T-helper 2 cell (primary cell): ENCODE data around the gene MRFAP1L1.
"Not testable (repeated sequence)": the region's sequence is repeated elsewhere in the genome, so short reads cannot be mapped to it uniquely, and the experiment has no call there.

ENCODE experiments used
- DNase-seq, 5 experiments: peaks; one replicate each; pipeline versions ENCODE4 v3.0.0 to v3.0.0-alpha.2; 2012 to 2022

Gene MRFAP1L1

DNA sequence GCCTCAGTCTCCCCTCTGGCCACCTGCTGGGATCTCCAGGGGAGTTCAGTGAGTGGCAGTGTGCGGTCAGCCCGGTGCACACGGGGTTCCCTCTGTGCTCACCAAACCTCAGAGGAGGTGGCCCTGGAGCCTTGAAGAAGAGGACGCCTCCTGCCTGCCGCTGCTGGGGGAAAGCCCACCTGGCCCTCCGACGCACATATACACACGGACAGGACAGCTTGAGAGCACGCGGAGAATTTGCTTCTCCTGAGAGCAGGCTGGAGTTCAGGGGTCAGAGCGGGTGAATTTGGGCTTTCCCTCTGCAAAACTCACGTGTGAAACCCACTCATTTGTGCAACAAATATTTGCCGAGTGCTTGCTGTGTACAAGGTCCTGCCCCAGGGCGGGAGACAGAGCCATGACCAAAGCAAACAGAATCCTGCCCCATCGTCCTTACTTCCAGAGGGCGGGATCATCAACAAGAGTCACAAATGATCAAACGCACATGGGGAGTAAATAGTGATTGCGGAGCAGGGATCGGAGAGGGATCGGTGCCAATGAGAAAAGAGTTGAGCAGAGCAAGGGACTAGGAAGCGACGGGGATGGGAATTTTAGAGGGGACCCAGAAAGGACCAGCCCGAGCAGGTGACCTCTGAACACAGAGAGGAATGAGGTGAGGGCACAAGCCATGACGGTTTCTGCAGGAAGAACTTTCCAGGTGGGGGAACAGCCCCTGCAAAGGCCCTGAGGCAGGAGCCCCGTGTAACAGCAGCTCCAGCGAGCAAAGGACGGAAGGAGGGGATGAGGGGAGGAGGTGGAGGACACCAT lies 23.9 kb upstream of the MRFAP1L1 start:
- DNase-seq = no peak

DNA sequence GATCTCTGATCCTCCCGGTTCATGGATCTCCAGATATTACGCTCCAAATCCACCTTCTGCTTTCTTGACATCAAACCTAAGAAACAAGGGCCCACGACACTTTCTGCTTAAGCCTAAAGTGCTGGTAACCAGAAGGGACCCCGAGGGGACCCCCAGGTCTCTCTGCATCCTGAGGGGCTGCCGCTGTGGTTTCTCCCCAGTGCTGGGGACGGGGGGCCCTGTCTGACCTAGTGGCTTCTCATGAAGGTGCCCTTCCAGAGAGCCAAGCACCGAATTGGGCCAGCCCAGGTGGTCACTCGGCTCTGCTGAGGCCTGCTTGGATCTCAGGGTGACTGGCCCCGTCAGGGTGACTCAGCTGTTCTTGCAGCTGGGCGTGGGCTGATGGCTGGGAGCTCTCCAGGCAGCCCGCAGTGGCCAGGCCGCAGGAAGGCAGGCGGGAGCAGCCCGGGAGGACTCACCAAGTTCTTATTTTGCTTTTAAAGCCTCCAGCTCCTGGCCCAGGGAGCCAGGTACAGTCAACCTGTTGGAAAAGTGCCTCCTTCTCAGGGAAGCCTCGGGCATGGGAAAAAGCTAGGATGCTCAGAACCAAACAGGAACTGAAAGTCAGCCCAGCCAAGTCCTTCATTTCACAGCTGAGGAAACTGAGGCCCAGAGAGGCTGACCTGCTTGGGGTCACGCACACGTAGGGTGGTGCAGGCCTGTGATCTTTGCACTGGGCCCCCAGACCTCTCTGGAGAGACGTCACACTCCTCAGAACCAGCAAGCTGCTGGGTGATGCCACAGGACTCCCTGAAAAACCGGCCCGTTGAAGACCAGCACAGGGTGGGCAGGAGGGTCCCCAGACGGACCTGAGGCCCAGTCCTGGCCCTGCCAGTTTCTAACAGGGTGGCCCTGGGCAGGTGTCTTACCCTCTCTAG lies 23.0 kb upstream of the MRFAP1L1 start:
- DNase-seq = no peak

DNA sequence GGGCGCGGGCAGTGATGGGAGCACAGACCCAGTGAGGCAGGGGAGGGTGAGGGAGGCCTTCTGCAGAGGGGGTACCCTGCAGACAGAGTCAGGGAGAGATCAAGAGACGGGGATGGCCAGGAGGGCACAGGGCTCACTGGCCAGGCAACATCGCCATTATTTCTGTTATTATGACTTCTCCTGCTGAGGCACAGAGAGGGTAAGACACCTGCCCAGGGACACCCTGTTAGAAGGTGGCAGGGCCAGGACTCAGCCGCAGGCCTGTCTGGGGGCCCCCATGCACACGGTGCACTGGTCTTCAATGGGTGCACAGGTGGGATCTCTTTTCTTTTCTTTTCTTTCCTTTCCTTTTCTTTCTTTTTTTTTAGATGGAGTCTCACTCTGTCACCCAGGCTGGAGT lies 22.1 kb upstream of the MRFAP1L1 start:
- no peak for DNase-seq

DNA sequence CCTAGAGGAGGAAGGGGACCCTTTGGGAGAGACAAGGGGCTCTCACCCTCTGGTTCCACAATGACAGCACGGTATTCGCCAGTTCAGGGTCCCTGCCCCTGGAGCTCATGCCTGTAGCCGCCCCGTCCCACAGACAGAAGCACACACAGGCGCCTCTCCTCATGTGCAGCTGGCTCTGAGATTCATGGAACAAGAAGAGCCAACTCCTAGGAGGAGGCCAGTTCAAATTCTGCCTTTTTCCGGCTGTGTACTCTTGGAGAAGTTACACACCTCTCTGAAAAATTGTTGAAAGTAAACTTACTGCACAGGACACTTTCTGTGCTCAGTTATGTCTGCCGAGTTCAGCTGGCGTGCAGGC lies 21.6 kb upstream of the MRFAP1L1 start:
- no peak for DNase-seq

DNA sequence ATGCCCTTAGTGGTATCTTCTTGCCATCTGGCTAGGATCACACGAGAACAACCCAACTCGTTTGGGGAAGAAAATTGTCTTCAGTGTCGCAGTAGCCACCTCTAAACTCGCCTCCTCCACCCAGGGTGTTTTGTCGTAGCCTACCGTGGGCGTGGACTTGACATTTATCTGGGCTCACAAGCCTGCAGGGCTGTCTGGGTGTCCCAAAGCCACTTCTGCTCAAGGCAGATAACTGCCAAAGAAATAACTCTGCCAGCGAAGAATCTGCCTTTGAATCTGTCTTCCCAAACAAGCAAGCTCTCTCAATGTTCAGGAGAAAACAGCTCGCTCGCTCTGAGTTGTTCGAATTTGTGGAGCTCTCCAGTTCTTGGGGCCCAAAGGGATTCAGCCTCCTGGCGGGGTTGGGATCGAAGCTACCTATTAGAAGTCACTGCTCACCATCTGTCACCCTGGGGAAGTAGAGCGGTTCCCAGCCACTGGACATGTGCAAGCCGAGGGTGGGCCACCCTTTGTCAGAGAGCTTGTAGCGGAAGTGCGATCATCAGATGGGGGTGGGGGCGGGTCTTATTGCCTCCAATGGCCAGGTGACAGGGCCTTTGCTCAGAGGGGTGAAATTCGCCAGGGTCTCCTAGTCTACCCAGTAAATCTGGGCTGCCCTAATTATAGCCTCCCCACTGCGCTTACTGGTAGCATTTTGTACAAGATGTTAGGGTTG lies 21.1 kb upstream of the MRFAP1L1 start:
- DNase-seq = no peak

DNA sequence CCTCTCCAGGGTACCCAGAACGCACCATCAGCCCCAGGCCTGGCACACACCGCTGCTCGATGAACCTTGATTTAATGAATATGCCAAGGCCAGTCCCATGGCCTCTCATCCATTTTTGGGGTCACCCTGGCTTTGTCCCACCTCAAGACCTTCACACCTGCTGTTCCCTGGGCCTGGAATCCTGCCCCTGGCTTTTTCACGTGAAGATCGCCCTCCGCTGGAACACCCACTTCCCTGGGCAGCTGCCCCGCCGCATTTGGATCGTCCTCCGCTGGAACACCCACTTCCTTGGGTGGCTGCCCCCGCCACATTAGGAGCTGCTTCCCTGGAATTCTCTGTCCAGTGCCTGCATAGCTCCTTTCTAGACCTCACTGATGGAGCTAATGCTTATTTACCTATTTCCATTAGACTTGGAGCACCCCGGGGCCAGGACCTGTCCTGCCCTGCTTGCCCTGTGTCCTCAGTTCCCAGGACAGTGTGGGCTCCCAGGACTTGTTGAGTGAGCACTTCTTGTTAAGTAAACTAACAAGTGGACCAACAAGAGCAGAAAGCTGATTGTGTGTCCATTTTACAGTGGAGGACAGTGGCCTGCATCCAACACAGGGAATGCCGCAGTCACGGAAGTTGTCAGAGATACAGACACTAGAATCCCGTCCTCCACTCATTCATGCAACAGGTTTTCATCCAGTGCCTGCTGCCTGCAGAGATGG lies 18.8 kb upstream of the MRFAP1L1 start:
- DNase-seq = no peak

DNA sequence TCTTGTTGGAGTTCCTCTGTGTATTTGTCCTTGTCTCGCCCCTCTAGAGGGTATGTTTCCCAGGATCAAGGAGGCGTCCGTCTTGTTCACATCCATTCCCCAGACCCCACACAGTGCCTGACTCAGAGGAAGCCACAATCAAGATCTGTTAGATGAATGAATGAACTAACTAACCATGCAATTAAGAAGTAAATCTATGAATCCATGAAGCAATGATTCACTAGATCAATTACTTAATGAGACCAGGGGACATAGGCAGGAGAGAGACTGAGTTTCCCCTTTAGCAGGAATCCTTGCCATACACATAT lies 18.2 kb upstream of the MRFAP1L1 start:
- DNase-seq = no peak

DNA sequence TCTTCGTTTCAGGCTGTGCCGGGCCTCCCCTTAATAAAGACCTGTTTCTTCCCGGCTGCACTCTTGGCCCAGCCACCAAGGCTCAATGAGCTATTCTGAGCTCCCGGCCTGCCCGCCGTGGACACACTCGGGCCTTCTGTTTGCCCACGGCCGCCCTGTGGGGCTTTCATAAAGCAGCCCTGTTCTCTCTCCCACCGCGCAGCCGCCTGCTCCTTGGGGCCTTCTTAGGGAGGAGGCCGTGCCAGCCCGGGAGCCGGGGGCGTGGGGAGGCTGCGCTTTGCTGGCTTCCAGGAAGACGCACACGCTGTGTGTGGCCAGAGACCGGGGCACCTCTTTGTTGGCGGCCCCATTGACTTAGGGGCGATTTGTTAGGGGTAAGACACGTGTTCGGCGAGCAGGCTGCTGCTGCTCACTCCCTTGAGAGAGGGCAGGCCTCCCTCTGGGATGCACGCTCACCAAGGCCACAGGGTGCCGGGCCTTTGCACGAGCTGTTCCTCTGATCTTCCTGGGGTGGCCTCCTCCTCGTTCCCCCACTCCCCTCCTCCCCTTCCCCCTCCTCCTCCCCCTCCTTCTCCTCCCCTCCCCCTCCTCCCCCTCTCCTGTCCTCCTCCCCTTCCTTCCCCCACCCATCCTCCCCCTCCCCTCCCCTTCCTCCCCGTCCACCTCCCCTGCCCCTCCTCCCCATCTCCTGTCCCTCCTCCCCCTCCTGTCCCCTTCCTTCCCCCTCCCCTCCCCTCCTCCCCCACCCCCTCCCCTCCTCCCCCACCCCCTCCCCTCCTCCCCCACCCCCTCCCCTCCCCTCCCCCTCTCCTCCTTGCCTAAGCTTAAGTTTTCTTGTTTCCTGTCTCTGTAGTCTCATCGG lies 17.6 kb upstream of the MRFAP1L1 start:
- DNase-seq = no peak

DNA sequence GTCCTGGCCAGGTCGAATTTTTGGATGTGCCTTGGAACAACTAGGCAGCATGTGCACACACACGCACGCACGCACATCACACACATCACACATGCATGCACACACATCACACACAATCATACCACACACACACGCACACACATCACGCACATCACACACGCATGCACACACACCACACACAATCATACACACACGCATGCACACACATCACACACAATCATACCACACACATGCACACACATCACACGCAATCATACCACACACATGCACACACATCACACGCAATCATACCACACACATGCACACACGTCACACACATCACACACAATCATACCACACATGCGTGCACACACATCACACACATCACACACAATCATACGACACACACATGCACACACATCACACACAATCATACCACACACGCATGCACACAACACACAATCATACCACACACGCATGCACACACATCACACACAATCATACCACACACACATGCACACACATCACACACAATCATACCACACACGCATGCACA lies 15.8 kb upstream of the MRFAP1L1 start:
- not testable (repeated sequence) for DNase-seq

DNA sequence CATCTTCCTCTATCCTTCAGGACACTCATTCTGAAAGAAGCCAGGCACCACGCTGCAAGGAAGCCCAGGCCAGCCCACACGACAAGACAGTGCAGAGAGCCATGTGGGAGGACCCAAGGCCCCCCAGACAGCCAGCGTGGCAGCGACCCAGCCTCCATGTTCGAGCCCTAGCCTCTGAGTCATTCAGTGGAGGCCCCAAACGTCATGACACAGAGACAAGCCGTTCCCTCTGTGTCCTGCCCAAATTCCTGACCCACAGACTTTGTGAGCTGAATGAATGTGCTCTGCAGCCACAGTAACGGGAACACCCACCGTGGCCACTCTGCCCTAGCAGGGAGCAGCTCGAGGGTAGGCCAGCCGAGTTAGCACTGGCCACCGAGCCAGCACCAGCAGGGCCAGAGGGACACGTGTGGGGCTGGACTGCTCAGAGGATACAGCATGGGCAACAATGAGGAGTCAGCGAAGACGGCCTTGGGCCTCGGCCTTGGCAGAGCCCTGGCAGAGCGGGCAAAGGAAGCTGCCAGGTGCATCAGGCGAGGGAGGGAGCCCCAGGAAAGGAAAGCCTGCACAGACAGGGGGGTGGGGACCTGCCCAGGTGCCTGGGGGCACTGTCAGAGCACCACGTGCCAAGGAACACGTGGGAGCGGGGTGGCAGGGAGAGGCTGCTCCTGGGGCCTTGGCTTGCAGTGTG lies 14.9 kb upstream of the MRFAP1L1 start:
- no peak for DNase-seq

DNA sequence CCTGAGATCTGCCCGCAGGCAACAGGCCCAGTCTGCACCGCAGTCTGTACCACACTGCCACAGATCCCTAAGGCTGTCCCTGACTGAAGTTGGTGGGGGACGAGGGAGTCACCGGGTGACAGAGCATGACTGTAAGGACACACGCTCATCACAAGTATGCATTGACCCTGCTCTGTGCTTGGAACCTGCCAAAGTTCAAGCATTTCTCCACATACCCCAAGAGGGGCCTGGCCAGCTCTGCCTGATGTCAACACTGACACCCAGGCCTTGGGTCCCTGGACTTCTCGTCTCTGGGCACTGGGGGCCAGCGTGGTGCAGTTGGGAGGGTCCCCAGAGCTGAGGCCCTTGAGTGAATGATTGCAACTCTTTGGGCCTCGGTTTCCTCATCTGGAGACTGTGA lies 14.2 kb upstream of the MRFAP1L1 start:
- DNase-seq = no peak

DNA sequence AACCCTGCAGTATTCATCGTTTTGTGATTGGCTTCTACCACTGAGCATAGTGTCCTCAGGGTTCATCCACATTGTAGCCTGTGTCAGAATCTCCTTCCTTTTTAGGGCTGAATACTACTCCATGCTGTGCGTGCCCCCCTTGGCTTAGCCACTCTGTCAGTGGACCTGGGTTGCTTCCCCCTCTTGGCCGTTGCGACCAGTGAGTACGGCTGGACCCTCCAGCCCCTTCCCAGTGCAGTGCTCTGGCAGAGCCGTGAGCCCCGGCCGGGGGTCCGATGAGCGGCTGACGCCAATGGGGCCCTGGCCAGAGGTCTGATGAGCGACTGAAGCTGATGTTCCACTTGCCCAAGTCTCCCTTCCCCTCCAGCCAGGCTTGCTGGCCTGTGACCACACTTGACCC lies 13.2 kb upstream of the MRFAP1L1 start:
- no peak for DNase-seq

DNA sequence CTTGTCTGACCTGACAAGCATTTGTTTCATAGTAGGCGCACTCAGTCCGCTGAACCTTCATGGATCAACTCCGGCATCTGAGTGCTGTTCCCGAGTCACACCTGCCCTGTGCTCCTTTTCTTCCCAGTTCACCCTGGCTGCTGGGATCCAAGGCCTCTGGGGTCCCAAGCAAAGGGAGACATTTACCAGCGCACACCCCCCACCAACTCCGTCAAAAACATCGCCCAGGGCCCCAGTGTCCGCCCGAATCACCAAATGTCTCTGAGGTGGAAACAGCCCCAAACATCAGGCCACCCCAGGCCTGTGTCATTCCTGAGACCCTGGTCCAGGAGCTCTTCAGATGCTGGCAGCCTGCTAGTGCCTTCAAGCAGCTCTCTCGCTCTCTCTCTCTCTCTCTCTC lies 11.5 kb upstream of the MRFAP1L1 start:
- DNase-seq = no peak

DNA sequence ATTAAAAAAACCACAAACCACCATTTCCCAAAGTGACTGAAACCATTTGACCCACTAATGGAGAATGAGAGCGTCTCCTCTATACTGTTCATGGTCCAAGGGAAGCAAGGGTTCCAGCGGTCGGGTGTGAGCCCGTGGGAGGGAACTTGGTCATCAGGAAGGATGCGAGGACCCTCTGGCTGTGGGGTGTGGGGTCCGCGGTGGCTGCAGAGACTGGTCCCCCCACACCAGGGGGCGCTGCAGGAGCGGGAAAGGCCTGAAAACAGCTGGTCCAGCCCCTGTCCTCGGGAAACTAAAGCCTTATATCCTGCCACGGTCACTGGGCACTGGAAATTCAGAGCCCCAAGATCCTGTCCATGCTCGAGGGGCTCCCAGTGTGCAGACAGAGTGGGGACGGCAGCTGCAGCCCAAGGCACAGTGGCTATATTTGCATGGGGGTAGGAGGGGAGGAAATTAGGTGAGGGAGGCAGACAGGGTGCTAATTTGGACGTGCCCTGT lies 10.6 kb upstream of the MRFAP1L1 start:
- DNase-seq = peak; percentile 59 to 74 (median 72)

DNA sequence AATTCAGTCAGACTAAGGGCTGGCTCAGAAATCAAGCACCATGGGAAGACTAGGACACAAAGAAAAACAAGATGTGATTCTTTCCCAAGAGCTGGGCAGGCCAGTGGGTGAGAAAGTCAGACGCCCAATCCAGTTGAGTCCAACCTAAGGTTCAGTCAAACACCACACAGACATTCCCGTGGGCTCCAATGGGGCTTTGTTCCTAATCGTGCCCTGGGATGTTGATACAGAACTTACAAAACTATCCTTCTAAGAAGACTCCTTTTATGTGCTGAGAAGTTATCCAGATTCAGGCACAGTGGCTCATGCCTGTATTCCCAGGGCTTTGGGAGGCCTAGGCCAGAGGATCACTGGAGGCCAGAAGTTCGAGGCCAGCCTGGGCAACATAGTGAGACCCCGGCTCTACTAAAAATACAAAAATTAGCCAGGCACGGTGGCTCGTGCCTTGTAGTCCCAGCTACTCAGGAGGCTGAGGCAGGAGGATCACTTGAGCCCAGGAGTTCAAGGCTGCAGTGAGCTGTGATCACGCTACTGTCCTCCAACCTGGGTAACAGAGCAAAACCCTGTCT lies 10.0 kb upstream of the MRFAP1L1 start:
- DNase-seq = no peak

DNA sequence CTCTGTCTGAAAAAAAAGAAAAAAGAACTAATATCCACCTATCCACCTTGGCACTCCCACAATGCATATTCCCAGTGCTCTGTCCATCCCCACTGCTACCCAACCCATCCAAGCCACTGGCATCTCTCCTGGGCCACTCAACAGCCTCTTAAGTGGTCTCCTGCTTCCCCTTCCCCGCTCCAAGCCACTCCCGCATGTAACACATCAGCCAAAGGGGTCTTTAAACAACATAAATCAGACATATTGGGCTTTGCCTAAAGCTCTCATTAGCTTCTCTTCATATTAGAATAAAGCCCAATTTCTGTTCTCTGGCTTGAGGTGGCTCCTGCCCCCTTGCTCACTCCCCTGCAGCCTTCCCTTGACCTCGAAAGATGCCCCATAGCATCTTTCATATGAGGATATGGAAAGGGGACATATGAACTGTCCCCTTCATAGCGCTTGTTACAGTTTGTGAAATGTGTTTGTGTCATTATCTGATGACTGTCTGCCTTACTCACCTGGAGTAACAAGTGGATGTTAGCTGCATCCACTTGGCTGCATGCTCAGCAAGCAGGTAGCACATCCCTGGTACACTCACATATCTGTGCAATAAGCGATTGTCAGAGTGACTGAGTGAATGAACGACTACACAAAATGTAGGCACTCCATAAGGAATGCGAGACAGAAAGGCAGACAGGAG lies 9.4 kb upstream of the MRFAP1L1 start:
- no peak for DNase-seq

DNA sequence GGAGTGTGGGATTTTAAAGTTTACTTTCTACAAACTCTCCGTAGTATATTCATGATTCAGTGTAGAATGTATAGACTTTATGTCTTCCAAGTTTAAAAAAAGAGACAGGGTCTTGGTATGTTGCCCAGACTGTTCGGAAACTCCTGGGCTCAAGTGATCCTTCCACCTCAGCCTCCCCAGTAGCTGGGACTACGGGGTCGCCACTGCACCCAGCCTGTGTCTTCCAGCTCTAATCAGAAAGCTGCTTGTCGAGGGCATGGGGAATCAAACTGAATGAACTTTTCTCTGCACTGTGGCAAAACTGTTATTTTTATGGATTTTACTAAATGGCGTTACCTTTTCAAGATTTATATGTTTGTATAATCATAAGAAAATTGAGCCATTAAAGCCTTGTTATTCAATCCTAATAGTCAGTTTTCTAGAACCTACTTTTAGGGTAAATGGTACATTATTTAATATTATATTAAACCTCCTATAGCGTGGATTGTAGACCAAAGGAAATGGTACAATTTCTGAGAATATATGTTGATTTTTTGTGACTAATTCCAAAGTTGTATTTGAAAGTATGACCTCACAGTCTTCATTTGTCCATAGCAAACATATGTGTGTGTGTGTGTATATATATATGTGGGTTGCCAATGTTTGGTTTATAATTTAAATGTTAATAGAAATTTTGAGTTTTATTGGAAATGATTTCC lies 7.4 kb upstream of the MRFAP1L1 start:
- DNase-seq = no peak

DNA sequence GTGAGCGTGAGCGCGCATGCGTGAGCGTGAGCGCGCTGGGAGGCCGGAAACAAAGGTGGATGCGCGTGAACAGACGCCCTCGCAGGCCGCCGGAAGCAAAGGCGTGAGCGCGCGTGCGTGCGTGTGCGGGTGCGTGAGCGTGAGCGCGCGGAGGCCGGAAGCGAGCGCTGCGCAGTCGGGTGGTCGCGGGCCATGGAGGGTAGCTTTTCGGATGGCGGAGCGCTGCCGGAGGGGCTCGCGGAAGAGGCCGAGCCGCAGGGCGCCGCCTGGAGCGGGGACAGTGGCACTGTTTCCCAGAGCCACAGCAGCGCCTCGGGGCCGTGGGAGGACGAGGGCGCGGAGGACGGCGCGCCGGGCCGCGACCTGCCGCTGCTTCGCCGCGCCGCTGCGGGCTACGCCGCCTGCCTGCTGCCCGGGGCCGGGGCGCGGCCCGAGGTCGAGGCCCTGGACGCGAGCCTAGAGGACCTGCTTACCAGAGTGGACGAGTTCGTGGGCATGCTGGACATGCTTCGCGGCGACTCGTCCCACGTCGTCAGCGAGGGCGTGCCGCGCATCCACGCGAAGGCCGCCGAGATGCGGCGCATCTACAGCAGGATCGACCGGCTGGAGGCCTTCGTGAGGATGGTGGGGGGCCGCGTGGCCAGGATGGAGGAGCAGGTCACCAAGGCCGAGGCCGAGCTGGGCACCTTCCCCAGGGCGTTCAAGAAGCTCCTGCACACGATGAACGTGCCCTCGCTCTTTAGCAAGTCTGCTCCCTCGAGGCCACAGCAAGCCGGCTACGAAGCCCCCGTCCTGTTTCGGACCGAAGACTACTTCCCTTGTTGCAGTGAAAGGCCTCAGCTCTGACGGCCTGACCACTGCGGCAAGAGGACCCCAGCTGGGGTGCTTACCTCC lies 6.6 kb upstream of the MRFAP1L1 start, which contains the start of gene BLOC1S4:
Gene BLOC1S4, plus strand, starts transcription at position 157 of the 894 bp plus-strand sequence. Its CDS starts 36 bp downstream, at position 193.
- DNase-seq = peak; percentile 76 to 97 (median 84)
